Suppressor macrophage treated with lipopolysaccharide for 1 hour (primary cell): Measurements from ENCODE around the gene PATL1.
A peak's percentile ranks its signal among the peaks of the same experiment; 100 is the strongest.
"Not testable (repeated sequence)": the region's sequence is repeated elsewhere in the genome, so short reads cannot be mapped to it uniquely, and the experiment has no call there.

ENCODE experiments used
- DNase-seq, 3 donors: peaks; one replicate each; pipeline ENCODE4 v3.0.0-alpha.2; 2020 to 2022

PATL1 gene

DNA sequence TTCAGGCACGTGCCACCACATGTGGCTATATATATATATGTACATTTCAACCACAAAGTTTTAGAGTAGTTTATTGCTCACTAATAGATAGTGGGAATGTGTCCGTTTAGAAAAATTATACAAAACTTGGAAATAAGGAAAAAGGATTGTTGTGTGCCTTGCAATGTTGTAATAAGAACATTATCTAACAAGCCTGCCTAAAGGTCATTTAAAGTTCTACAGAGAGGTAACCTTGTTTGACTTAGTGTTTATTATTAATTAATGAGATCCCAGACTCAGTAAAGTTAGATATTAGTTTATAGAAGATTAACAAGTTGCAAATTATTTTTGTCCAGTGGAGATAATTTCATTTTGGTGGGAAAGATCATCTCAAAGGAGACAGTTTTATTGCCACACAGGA lies 5.5 kb upstream of the PATL1 start:
- DNase-seq, result no peak

DNA sequence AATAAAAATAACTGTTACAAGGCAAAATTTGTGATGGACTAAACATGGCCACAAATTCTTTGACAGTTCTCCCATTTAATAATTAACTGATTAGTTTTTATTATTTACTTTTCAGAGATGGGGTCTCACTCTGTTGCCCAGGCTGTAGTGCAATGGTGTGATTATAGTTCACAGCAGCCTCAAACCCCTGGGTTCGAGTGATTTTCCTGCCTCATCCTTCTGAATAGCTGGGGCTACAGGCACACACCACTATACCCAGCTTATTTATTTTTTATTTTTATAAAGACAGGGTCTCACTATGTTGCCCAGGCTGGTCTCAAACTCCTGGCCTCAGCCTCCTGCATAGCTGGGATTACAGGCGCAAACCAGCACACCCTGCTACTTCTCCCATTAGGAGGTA lies 4.5 kb upstream of the PATL1 start:
- DNase-seq, result no peak

DNA sequence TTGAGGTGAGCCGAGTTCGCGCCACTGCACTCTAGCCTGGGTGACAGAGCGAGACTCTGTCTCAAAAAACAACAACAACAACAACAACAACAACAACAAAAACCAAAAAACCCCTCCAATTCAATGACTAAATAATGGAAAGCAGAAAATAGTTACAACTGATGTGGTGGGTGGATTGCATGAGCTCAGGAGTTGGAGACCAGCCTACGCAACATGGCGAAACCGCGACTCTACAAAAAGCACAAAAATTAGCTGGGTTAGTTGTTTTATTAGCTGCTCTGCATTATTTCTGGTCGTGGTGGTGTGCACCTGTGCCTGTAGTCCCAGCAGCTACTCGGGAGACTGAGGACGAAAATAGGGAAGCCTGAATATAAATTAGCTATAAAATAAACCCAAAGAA lies 2.6 kb upstream of the PATL1 start:
- peak; percentile 56 to 61 (median 58) for DNase-seq

DNA sequence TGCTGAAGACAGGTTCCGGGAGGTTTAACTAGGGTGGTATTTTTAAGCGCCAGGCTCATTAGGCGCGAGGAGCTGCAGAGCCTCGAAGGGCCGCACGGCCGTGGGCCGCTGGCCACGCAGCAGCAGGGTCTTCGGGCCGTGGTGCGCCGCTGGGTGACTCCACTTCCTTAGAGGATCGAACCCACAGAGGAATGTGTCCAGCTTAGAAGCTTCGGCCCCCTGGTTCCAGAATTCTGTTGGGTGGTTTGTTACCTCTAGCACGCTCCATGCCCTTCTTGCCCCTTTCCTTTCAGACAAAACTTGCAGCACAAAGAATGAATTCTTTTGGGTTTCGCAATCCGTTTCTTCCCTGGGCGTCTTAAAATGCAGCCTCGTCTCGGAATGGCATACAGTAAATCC lies 773 bp upstream of the PATL1 start:
- DNase-seq, result peak in 2 of 3 donors; percentile 51 to 53

DNA sequence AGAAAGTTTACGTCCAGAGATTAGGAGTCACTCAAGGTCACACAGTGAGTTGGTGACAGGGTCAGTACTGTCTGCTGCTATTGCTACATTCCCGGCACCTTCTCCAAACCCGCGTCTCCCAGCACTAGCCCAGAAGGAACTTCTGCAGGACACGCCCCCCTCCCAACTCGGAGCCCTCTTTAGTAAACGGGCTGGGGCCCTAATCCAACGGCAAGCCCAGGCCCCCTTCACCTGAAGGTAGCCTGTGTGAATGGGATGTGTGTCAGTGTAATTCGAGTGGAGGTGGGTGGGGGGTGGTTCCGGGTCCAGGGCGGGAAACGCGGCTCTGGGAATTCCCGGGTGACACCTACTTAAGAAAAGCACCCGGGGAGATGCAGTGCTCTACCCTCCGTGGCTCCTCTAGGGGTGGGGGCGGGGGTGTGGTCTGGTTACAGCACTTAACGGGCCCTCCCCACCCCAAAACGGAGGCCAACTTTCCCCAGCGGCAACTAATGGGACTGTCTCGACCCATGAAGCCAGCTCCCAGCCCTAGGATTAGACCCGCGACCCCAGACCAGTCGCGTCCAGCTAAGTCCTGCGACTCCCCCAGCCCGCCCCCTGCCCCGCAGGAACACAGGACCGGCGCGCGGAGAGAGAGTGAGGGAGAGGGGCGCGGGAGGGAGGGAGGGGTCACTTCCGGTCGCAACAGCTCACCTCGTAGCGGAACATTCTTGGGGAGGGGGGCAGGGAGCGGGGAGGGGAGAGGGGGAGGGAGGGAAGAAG lies 468 bp downstream of the PATL1 start:
- DNase-seq, result peak; percentile 95 to 98 (median 97)

DNA sequence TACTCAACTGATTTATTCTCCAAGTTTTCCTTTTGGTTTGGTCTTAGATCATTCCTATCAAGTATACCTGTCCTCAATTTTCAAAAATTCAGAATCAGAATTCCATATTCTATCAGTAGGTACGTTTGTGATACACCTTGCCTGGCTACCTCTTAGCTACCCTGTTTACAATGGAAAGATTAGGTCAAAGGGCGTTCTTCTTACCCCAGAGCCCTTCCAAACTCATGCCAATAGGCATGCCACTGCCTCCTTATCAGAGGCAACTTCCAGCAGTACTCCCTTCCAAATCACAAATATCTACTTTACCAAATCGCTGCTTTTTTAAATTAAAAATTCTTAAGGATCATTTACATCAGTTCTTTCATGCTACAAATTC lies 1.0 kb downstream of the PATL1 start:
- no peak for DNase-seq

DNA sequence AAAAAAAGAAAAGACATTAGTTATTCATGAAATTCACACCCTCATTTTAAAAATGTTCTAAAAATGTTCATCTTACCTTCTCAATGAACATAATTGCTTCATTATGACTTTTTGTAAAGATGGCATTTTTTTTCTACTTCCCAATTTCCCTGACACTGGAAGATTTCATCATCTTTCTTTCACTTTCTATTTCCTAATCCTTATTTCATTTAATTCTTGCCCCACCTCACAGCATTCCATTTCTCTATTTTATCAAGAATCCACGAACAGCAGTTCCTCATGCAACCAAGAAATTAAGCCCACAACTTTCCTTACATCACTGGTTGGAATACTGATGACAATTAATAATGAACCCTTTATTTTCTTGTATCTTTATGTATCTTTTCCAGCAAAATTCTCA lies 1.9 kb downstream of the PATL1 start:
- DNase-seq, result peak; percentile 74 to 95 (median 93)

DNA sequence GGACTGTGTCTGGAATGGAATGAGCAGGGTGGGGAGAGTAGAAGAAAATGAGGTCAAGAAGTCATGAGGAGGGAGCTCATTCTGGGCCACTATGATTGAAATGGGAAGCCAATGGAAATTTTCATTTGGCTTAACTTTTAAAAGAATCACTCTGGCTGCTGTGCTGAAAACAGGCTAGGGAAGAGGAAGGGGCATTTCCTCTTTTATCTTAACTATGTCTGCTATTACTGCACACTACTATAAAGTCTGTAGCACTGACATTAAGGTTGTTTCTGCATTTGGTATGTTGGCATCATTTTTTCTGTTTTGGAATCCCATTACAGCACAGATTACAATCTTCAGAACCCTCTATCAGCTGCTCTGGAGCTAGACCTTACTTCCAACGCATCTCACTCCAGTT lies 8.2 kb downstream of the PATL1 start:
- peak; percentile 22 to 57 (median 54) for DNase-seq

DNA sequence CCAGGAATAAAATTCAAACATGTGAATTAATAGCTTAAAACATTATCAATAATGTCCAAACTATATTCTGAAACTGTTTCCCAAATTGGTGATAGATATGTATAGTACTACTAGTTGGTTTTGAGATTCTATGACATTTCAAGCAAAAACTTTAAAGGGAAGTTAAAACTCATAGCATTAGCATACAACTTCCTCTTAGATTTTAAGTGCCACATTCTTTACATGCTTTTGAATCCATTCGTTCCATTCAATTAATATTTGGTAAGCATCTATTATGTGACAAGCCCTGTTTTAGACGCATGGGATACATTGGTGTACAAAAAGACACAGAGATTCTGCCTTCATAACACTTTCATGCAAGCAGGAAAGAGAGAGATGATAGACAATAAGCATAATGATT lies 8.9 kb downstream of the PATL1 start:
- DNase-seq, result peak in 2 of 3 donors; percentile 37 to 39

DNA sequence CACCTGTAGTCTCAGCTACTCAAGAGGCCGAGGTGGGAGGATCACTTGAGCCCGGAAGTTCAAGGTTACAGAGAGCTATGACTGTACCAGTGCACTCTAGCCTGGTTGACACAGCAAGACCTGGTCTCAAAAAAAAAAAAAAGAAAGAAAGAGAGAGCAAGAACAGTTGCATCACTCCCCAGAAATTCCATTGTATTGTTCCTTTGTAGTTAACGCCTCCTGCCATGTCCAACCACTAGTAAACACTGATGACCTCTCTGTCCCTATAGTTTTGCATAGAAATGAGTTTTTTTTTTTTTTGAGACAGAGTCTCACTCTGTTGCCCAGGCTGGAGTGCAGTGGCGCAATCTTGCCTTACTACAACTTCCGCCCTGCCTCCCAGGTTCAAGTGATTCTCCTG lies 10.8 kb downstream of the PATL1 start:
- DNase-seq, result peak in 2 of 3 donors; percentile 16 to 36

DNA sequence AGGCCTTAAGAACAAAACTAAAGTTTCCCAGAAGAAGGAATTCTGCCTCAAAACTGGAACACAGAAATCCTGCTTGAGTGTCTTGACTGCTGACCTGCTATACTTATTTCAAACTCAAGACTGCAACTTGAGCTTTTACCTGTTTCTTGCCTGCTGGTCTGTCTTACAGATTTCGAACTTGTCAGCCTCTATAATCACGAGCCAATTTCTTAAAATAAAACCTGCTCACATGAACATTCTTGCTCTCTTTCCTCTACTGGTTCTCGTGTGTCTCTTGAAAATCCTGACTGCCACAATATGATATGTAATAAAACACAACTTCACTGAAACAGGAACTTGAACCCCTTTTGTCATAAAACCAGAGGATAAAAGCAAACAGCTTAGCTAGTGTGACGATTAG lies 13.9 kb downstream of the PATL1 start:
- DNase-seq, result no peak

DNA sequence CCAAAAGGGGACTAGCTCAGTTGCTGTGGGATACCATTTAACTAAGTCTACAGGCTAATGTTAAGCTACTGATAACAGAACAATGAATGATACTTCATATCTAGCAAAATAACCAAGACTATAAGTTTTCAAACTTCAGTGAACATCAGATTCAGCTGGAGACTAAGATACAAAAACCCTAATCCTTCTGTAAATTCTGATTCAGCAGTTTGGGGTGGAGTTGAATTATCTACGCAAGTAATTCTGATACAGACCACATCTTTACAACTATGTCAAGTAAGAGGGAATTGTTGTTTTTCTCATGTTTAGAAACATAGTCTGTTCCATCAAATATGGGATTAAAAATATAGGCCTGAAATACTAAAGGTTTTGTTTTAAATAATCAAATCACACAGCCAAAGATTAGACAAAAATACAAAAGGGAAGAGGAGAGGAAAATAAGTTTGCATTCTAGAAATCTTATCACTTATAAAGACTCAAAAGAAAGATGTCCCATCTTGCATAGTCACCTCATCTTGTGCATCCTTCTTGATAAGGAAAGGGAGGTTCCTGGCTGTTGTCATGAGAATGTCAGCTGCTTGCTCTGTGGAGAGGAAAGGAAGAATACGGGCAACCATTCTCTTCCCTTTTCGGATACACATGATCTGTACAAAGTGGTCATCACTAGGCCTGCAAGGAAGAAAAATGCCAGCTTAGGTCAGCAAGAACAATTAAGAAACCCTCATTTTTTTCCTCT lies 21.4 kb downstream of the PATL1 start:
- DNase-seq, result peak; percentile 54 to 63 (median 55)

DNA sequence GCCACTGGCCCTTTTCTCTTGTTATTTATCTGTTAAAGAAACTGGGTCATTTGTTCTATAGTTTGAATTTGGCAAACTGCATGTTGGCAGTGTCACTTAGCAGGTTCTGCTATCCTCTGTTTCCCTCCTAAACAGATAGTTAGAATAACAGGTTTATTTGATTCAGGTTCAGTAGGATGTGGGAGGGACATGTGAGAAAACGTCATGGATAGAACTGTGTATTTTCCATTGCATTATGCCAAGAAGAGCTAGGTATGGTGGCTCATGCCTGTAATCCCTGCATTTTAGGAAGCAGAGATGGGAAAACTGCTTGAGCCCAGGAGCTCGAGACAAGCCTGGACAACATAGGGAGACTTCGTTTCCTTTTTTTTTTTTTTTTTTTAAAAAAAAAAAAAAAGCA lies 24.3 kb downstream of the PATL1 start:
- DNase-seq, result no peak

DNA sequence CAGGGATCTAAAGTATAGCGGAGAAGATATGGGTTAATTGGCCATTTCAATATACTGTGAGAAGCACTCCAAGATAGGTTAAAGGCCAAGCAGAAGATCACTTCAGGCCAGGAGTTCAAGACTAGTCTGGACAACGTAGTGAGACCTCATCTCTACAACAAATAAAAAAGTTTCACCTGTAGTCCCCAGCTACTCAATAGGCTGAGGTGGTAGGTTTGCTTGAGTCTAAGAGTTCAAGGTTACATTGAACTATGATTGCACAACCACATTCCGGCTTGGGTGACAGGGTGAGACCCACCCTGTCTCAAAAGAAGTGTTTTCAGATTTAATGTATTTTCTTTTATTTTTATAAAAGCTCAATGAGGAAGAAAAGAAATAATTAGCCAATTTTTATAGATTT lies 25.4 kb downstream of the PATL1 start:
- DNase-seq, result no peak

DNA sequence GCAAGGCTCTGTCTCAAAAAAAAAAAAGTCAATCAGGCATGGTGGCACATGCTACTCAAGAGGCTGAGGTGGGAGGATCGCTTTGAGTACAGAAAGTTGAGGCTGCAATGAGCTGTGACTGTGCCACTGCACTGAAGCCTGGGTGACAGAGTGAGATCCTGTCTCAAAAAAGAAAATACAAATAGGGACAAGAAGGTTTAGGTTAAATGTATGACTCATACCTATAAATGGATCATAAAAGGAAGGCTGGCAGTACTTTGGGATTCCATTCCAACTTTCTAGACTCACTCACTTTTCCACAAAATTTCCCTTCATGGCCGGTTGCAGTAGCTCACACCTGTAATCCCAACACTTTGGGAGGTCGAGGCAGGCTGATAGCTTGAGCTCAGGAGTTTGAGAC lies 27.7 kb downstream of the PATL1 start:
- DNase-seq, result no peak

DNA sequence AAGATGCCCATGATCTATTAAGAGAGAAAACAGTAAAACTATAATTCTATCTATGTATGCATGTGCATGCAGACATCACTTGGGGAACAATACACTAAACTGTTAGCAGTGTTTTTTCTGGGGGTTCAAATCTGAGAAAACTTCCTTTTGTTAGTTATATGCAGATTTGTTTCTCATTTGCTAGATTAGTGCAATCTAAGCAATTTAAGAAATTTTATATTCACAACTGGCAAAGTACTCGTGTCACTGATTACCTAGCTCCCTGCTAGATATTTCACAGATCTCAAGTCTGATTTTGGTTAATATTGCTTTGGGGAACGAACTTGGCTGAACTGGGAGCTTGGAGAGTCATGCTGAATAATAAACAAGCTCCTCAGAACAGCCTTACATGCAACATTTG lies 38.3 kb downstream of the PATL1 start:
- DNase-seq, result no peak

DNA sequence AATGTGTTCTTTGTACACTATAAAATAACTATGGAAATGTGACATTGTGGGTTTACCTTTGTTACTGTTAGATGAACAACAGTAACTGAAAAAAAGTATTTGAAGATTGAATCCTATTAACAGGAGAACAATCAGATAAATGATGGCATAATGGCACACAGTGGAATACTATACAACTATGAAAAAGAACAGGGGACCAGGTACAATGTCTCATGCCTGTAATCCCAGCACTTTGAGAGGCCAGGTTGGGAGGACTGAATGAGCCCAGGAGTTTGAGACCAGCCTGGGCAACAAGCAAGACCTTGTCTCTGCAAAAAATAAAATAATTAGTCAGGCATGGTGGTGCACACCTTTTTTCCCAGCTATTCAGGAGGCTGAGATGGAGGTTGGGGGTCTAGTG lies 38.8 kb downstream of the PATL1 start:
- no peak for DNase-seq

DNA sequence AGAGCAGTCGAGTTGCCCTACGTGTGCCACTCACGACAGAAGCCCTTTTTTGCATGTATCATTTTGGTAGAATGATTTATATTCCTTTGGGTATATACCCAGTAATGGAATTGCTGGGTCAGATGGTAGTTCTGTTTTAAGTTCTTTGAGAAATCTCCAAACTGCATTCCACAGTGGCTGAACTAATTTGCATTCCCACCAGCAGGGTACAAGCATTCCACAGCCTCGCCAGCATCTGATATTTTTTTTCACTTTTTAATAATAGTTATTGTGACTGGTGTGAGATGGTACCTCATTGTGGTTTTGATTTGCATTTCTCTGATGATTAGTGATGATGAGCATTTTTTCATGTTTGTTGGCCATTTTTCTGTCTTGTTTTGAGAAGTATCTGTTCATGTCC lies 41.9 kb downstream of the PATL1 start:
- not testable (repeated sequence) for DNase-seq

DNA sequence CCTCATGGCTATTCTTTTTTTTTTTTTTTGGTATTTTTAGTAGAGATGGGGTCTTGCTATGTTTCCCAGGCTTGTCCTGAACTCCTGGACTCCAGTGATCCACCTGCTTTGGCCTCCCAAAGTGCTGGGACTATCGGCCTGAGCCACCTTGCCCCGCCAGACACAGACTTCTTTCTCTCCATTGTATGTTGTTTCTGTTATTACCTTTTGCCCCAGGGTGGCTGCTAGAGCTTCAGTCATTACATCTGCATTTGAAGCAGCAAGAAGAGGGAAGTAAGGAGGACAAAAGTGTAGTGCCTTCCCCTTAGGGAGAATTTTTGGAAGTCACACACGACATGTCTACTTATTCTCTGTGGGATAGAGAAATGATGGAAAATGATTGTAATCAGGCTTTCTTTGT lies 43.1 kb downstream of the PATL1 start:
- no peak for DNase-seq

DNA sequence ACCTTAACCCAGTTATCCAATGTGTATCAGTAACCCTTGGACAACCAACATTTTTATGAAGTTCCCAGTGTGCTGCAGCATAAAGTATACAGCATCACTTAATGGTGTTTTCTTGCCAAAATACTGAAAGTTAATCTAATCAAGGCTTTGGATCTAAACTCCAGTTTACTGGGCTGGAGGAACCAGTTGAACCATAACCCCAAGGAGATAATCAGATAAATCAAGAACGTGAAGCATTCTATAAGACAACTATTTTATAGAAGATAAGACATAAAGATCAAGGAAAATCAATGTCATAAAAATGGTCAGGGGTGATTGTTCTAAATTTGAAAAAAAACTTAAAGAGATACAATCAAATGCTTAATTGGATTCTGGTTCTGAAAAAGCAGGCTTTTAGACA lies 51.0 kb downstream of the PATL1 start:
- no peak for DNase-seq

DNA sequence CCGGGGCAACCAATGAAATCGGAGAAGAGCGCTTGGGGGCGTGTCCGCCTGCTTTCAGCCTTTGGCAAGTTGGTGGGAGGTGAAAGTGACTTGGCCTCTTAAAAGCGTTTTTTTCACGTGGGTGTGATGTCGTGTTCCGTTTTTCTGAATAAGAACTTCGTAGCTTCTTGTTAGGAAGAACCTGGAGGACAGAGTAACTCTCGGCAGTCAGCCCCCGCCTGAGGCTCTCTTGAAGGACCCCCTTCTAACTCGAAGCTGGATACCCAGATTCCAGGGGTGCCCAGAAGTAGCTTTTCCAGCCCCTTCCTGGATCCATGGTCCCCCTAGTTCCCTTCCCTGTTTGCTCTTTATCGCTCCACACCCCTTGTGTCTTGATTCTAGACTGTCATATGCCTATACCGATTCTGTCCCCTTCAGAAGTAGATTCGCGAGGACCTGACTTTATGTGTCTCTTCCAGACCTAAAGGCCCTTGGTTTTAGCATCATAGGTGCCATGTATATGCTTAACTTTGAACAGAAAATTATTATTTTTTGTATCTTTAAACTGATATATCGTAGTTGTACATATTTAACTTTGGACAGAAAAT lies 52.3 kb downstream of the PATL1 start:
- peak in 1 of 3 donors; percentile 98 for DNase-seq

DNA sequence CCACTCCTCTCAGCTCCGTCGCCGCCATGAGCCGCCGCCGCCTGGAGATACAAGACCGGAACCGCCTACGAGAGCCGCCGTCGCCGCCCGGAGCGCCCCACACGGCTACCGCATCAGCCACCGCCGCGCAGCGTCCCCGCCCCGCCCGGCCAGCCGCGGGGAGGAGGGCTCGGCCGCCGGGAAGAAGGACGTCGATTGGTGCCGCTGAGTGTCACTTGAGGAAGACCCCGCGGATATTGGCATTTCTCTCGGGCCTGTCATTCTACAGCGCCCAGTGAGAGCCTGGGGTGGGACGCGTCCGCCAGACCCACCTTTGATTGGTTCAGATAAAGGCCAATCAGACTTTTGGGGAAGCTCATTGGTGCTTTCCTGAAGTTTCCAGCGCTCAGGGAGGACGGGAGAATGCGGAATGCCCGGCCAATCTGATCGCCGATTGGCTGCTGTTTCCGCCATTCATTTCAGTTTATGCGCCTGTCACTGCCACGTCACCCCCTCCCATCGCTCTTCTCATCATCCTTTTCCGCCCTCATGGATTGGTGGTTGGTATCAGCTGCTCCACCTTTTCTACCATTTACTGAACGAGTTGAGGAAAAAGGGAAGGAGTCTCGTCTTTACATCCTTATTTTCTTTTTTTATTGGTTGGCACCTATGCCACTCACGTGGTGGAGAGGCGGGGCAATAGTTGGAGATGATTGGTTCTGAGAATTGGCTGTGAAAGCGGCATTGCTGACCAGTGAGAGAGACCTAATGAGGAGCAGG lies 53.0 kb downstream of the PATL1 start, which contains the start of gene OSBP:
Gene OSBP, minus strand, starts transcription at position 138 of the 759 bp plus-strand sequence. Its CDS starts 110 bp downstream, at position 28.
- peak; percentile 98 to 100 (median 100) for DNase-seq

DNA sequence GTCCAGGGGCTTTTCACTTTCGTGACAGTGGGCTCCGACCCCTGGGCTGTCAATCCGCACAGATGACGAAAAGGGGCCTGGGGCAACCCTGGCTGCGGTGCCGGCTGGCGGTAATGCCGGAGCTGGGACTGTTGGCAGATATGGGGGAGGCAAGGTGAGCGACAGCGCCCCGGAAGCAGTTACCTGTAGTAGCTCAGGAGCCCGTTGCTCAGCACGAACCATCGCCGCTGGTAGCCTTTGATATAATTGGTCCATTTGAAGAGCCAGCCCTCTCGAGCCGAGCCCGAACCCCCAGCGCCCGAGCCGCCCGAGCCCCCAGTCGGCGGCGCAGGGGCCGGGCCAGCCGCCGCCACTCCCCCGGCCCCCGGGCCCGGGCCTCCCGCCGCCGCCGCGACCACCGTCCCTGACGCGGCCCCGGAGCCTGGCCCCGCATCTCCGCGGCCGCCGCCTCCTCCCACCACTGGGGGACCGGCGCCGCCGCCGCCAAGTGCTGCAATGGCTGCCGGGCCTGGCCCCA lies 53.7 kb downstream of the PATL1 start:
- peak in 1 of 3 donors; percentile 20 for DNase-seq
